Measurements from ENCODE around the gene ZC2HC1C.
"Not testable (repeated sequence)": the region's sequence is repeated elsewhere in the genome, so short reads cannot be mapped to it uniquely, and the experiment has no call there.

Gene ZC2HC1C

DNA sequence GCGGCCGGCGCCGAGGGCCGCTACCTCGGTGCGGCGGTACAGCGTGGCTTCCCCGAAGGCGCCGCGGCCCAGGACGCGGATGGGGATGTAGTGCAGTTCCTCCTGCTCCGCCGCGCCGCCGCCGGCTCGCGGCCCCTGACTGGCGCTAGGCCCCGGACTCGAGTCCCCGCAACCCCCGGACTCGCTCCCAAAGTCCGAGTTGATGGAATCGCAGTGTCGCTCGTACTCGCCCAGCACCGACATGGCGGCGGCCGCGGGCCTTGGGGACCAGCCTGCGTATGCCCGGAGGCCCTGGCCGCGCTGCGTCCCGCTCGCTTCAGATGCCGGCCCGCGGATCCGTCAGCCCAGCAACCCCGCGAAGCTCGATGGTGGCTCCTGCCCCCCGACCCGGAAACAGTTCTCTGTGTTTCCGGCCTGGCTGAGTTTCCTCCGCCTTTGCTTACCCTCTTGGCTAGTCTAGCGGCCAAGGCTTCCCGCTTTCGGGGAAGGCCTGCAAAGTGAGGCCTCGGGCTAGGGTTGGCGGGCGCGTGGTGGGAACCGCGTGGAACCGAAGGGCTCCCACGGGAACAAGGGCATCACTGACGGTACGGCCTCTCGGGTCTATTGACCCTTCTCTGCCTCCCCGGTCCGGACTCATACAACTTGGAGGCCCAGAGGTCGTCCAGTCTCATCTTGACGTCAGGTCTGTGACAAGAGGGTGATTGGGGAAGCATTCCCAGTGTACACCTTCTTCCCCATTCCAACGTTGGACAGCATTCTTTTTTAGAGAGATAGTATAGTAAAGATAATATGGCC is 57.4 kb downstream of the ZC2HC1C start, which contains the start of gene NEK9:
Gene NEK9 (minus strand): TSS at position 370 of the 795 bp plus-strand sequence. CDS start 127 bp downstream, at position 243.
- Histone ChIP-seq H3K4me3 (peak within 1 kb of the TSS; percentile 87 to 88), H3K36me3 (peaks cover 0 to 10% (median 0%) of the 10 kb centered on the region in 3 donors), H3K9me3 (no peaks in the 10 kb centered on the region), H3K27ac (peak within 1 kb of the TSS; percentile 94 to 96), H3K27me3 (no peaks in the 10 kb centered on the region), H3K4me1 (peaks cover 2 to 44% (median 21%) of the 10 kb centered on the region in 4 donors)
- TF ChIP-seq, protein P1, sequence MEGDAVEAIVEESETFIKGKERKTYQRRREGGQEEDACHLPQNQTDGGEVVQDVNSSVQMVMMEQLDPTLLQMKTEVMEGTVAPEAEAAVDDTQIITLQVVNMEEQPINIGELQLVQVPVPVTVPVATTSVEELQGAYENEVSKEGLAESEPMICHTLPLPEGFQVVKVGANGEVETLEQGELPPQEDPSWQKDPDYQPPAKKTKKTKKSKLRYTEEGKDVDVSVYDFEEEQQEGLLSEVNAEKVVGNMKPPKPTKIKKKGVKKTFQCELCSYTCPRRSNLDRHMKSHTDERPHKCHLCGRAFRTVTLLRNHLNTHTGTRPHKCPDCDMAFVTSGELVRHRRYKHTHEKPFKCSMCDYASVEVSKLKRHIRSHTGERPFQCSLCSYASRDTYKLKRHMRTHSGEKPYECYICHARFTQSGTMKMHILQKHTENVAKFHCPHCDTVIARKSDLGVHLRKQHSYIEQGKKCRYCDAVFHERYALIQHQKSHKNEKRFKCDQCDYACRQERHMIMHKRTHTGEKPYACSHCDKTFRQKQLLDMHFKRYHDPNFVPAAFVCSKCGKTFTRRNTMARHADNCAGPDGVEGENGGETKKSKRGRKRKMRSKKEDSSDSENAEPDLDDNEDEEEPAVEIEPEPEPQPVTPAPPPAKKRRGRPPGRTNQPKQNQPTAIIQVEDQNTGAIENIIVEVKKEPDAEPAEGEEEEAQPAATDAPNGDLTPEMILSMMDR (IDR thresholded peaks at IDR 0.05): no peak
- peak; percentile 89 to 95 for DNase-seq
- intact Hi-C loops (cut with DNase I; ENCODE audit: low total_unique reads): loop anchor here (5.0 kb wide), 1 partner anchor 110 kb away; no protein-coding TSS in a partner anchor

DNA sequence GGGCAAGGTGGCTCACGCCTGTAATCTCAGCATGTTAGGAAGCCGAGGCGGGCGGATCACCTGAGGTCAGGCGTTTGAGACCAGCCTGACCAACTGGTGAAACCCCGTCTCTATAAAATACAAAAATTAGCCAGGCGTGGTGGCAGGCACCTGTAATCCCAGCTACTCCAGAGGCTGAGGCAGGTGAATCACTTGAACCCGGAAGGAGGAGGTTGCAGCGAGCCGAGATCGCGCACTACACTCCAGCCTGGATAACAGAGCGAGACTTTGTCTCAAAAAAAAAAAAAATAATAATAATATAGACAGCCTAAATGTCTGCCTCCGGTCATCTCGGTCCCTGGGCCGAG is 58.0 kb downstream of the ZC2HC1C start:
- intact Hi-C loops (cut with DNase I; ENCODE audit: low total_unique reads): loop anchor here (5.0 kb wide), 1 partner anchor 110 kb away; no protein-coding TSS in a partner anchor
- not testable (repeated sequence) for DNase-seq
- peaks cover 2 to 44% (median 21%) of the 10 kb centered on the region in 4 donors for H3K4me1 ChIP-seq

DNA sequence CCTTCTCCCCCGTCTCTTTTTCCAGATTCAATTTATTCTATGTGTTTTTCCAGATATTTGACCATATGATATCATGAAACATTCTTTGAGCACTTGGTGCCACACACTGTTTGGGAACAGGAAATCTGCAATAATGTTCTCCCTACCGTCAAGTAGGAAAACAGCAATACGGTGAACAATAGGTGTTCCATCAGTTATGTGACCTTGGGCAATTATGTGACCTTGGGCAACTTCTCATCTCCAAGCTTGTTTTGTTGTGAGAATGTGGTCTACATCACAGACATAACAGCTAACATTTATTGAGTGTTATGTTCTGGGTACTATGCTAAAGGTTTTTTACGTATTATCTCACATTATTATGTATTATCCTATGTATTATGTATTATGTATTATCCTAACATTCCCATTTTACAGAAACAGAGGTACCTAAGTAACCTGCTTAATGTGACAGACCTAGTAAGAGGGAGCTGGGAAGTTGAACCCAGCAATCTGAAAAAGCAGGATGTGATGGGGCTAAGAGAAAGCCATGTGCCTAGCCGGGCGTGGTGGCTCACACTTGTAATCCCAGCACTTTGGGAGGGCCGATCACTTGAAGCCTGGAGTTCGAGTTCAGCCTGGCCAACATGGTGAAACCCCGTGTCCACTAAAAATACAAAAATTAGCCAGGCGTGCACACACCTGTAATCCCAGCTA is 58.6 kb downstream of the ZC2HC1C start:
- intact Hi-C loops (cut with DNase I; ENCODE audit: low total_unique reads): loop anchor here (5.0 kb wide), 1 partner anchor 109 kb away; no protein-coding TSS in a partner anchor
- H3K4me3 ChIP-seq: peak overlapping the region; percentile 87 to 88
- H3K27ac ChIP-seq: peak overlapping the region; percentile 94 to 96
- peaks cover 2 to 44% (median 21%) of the 10 kb centered on the region in 4 donors for H3K4me1 ChIP-seq
- DNase-seq: no peak
- H3K27me3 ChIP-seq: no peaks in the 10 kb centered on the region
- no peaks in the 10 kb centered on the region for H3K9me3 ChIP-seq
- H3K36me3 ChIP-seq: peaks cover 0 to 10% (median under 1%) of the 10 kb centered on the region in 3 donors
- TF ChIP-seq, protein P1 (IDR thresholded peaks at IDR 0.05): no peak

More for the DNA sequence above, 58.0 kb downstream of the ZC2HC1C start:
- not testable (repeated sequence) for H3K9me3 ChIP-seq, H3K27me3 ChIP-seq
- H3K27ac ChIP-seq: peak overlapping the region; percentile 94 to 96
- H3K4me3 ChIP-seq: peak overlapping the region; percentile 87 to 88
- H3K36me3 ChIP-seq: peaks cover 0 to 10% (median 0%) of the 10 kb centered on the region in 3 donors

DNA sequence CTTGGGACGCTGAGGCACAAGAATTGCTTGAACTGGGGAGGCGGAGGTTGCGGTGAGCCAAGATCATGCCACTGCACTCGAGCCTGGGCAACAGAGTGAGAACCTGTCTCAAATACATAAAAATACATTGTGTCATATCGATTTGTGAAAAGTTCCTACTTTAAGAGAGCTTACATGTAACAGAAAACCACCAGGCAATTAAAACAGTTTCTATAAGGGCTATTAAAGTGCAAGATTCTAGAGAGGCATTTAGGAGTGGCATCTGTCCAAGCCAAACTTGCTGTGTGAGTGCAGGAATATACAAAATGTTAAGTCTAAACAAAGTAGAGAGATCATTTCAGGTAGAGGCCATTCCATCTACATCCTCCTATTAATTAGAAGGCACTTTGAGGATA is 59.2 kb downstream of the ZC2HC1C start:
- no peaks in the 10 kb centered on the region for H3K9me3 ChIP-seq
- DNase-seq: no peak
- intact Hi-C loops (cut with DNase I; ENCODE audit: low total_unique reads): loop anchor here (5.0 kb wide), 1 partner anchor 109 kb away; no protein-coding TSS in a partner anchor
- H3K36me3 ChIP-seq: peaks cover 4 to 15% (median 6%) of the 10 kb centered on the region in 3 donors
- no peak overlapping the region for H3K4me3 ChIP-seq
- no peak overlapping the region for H3K27ac ChIP-seq
- peaks cover 2 to 44% (median 21%) of the 10 kb centered on the region in 4 donors for H3K4me1 ChIP-seq
- H3K27me3 ChIP-seq: no peaks in the 10 kb centered on the region
- TF ChIP-seq, protein P1 (IDR thresholded peaks at IDR 0.05): no peak

Data from tibial artery (tissue), 4 donors.